IMR-90 (cell line): ENCODE data around the gene JMJD8. TPM values are rescaled to one million over a fixed set of nuclear protein-coding genes. Genes with fewer than 3 reads are reported as not detected.
A peak's percentile ranks its signal among the peaks of the same experiment; 100 is the strongest.

ENCODE experiments used
- ATAC-seq: fragments of 200-7000 bp; cut with Tn5 transposase; 2 replicates; pipeline ENCODE4 v1.9.1; 2020; ENCODE audit warnings: low read depth, mild to moderate bottlenecking, moderate library complexity
- BruUV-seq: library from RNA; stranded (reverse); fragments of 400-500 nt; replicated peaks from 2 replicates; lab custom pipeline; 2021; lab: Mats Ljungman, UMichigan
- CTCF ChIA-PET: fragments of 300-600 bp; formaldehyde crosslinking; extraction: SDS; loops from one replicate; lab custom pipeline; 2021; ENCODE audit warnings: antibody characterized with exemption; lab: Yijun Ruan, JAX
- POLR2A ChIA-PET: fragments of 300-600 bp; sonication (Branson Sonifier 250); formaldehyde crosslinking; loops from one replicate; lab custom pipeline; 2022; ENCODE audit warnings: antibody characterized with exemption; ENCODE audit not compliant: unreplicated experiment; lab: Charles Lee
- DNase-seq: peaks from one replicate; pipeline ENCODE4 v3.0.0; 2013
- H2AFZ ChIP-seq: replicated peaks from 2 replicates; pipeline ENCODE3; 2013; ENCODE audit warnings: low read length, mild to moderate bottlenecking; ENCODE audit not compliant: poor library complexity
- H2AK5ac ChIP-seq: 2 replicates; pipeline ENCODE4 v1.6.1; 2013; ENCODE audit warnings: low read depth, low read length, inconsistent platforms
- H2AK9ac ChIP-seq: replicated peaks from 2 replicates; pipeline ENCODE3; 2013; ENCODE audit warnings: mild to moderate bottlenecking, low read depth, low read length, moderate library complexity; ENCODE audit not compliant: poor library complexity
- H2BK120ac ChIP-seq: 2 replicates; pipeline ENCODE4 v1.6.1; 2013; ENCODE audit warnings: low read depth, low read length, inconsistent platforms
- H2BK15ac ChIP-seq: 3 replicates; pipeline ENCODE4 v1.6.1; 2013; ENCODE audit warnings: low read depth, low read length, inconsistent platforms
- H2BK20ac ChIP-seq: 2 replicates; pipeline ENCODE4 v1.6.1; 2013; ENCODE audit warnings: low read depth, mild to moderate bottlenecking, inconsistent platforms, low read length, moderate library complexity
- H2BK5ac ChIP-seq: 2 replicates; pipeline ENCODE4 v1.6.1; 2013; ENCODE audit warnings: mild to moderate bottlenecking, low read depth, low read length, inconsistent platforms; ENCODE audit not compliant: poor library complexity, severe bottlenecking
- H3K14ac ChIP-seq: replicated peaks from 2 replicates; pipeline ENCODE4 v1.6.1; 2013; ENCODE audit warnings: low read depth, low read length, inconsistent platforms
- H3K18ac ChIP-seq: 2 replicates; pipeline ENCODE4 v1.6.1; 2013; ENCODE audit warnings: low read depth, low read length, control low read depth
- H3K23ac ChIP-seq: 2 replicates; pipeline ENCODE4 v1.6.1; 2013; ENCODE audit warnings: low read depth, low read length, inconsistent platforms
- H3K27ac ChIP-seq: 2 replicates; pipeline ENCODE4 v1.5.1; 2013; ENCODE audit warnings: mild to moderate bottlenecking, control low read depth, low read length; ENCODE audit not compliant: insufficient read depth
- H3K27me3 ChIP-seq: 2 replicates; pipeline ENCODE4 v1.6.1; 2013; ENCODE audit warnings: low read length; ENCODE audit not compliant: control insufficient read depth, insufficient read depth
- H3K36me3 ChIP-seq: 2 replicates; pipeline ENCODE4 v1.6.1; 2013; ENCODE audit warnings: low read length, mixed read lengths; ENCODE audit not compliant: control insufficient read depth, insufficient read depth
- H3K4ac ChIP-seq: 2 replicates; pipeline ENCODE4 v1.6.1; 2013; ENCODE audit warnings: low read depth, low read length, inconsistent platforms
- H3K4me1 ChIP-seq: 2 replicates; pipeline ENCODE4 v1.6.1; 2013; ENCODE audit warnings: low read length, mixed read lengths; ENCODE audit not compliant: control insufficient read depth, insufficient read depth
- H3K4me2 ChIP-seq: 2 replicates; pipeline ENCODE4 v1.6.1; 2013; ENCODE audit warnings: low read depth, mild to moderate bottlenecking, control low read depth, low read length, moderate library complexity
- H3K4me3 ChIP-seq: 2 replicates; pipeline ENCODE4 v1.5.1; 2013; ENCODE audit warnings: low read depth, mild to moderate bottlenecking, control low read depth, low read length, moderate library complexity; ENCODE audit not compliant: insufficient read depth
- H3K56ac ChIP-seq: 2 replicates; pipeline ENCODE4 v1.6.1; 2013; ENCODE audit warnings: low read length, inconsistent platforms; ENCODE audit not compliant: insufficient read depth; ENCODE audit errors: extremely low read depth
- H3K79me1 ChIP-seq, 2 experiments: 2 replicates each; pipeline ENCODE4 v1.6.1; 2013; ENCODE audit warnings: low read length in 2 of 2, inconsistent platforms in 1 of 2, low read depth in 1 of 2
- H3K9ac ChIP-seq: 2 replicates; pipeline ENCODE4 v1.6.1; 2013; ENCODE audit warnings: low read depth, low read length, control low read depth
- H3K9me1 ChIP-seq: 2 replicates; pipeline ENCODE4 v1.6.1; 2013; ENCODE audit warnings: low read length, inconsistent platforms; ENCODE audit not compliant: insufficient read depth
- H3K9me3 ChIP-seq: 2 replicates; pipeline ENCODE4 v1.6.1; 2013; ENCODE audit warnings: low read length; ENCODE audit not compliant: control insufficient read depth, insufficient read depth
- H4K20me1 ChIP-seq: 2 replicates; pipeline ENCODE4 v1.6.1; 2013; ENCODE audit warnings: low read length, inconsistent platforms; ENCODE audit not compliant: insufficient read depth
- H4K5ac ChIP-seq: 2 replicates; pipeline ENCODE4 v1.6.1; 2013; ENCODE audit warnings: mild to moderate bottlenecking, low read depth, low read length, control low read depth
- H4K8ac ChIP-seq, 2 experiments: 2 replicates each; pipeline ENCODE4 v1.6.1; 2013; ENCODE audit warnings: low read depth in 2 of 2, low read length in 2 of 2, control low read depth in 1 of 2, inconsistent platforms in 1 of 2
- H4K91ac ChIP-seq: 2 replicates; pipeline ENCODE4 v1.6.1; 2013; ENCODE audit warnings: low read depth, low read length, inconsistent platforms; ENCODE audit not compliant: insufficient read depth
- CTCF ChIP-seq: conservative IDR thresholded peaks from 2 replicates; pipeline ENCODE4 v1.5.1; 2012; ENCODE audit warnings: mild to moderate bottlenecking, low read depth, low read length, improper control_type of control experiment
- MXI1 ChIP-seq: IDR thresholded peaks from 2 replicates; pipeline ENCODE4 v1.6.1; 2012; ENCODE audit warnings: low read depth, mild to moderate bottlenecking, low read length, moderate library complexity, borderline replicate concordance
- RFX5 ChIP-seq: IDR thresholded peaks from 2 replicates; pipeline ENCODE4 v1.8.0; 2012; ENCODE audit warnings: low read depth, mild to moderate bottlenecking, low read length, moderate library complexity
- SMC3 ChIP-seq: fragments of 150-350 bp; IDR thresholded peaks from 2 replicates; pipeline ENCODE4 v1.6.1; 2016; ENCODE audit warnings: low read depth, mild to moderate bottlenecking, antibody characterized with exemption, low read length, moderate library complexity
- WGBS, 2 experiments: methylation state at CpG; one replicate each; pipeline versions ENCODE4 v1.1.5 to v1.1.7; 2013; ENCODE audit warnings: missing lambda C conversion rate in 2 of 2; ENCODE audit not compliant: insufficient read length in 1 of 2; ENCODE audit errors: extremely low coverage in 2 of 2; 5-methylcytosine and 5-hydroxymethylcytosine counted together
- dilution Hi-C: fragments of 300-500 bp; cut with HindIII; formaldehyde crosslinking; loops from one replicate; pipeline ENCODE4 v1.14.3; 2018; ENCODE audit warnings: low sequenced_read_pairs; ENCODE audit not compliant: unreplicated experiment
- in situ Hi-C: fragments of 300-500 bp; cut with MboI; formaldehyde crosslinking; loops from 3 replicates; pipeline ENCODE4 v1.14.3; 2019; ENCODE audit warnings: low sequenced_read_pairs, inconsistent platforms, mixed read lengths
- intact Hi-C: fragments of 100-400 bp; cut with micrococcal nuclease; formaldehyde crosslinking; loops from 2 replicates; pipeline ENCODE4 v1.10.0; 2022
- polyA plus RNA-seq, 3 experiments: library from polyadenylated mRNA; depleted of rRNA; stranded (reverse); fragments of >200 nt; gene quantifications; 2 replicates each; pipeline ENCODE4 v1.2.3, GENCODE V29; 2012; ENCODE audit warnings: low replicate concordance in 1 of 3
- total RNA-seq: library from RNA; depleted of rRNA; stranded (reverse); fragments of >200 nt; gene quantifications from 2 replicates; pipeline ENCODE4 v1.2.3, GENCODE V29; 2012

JMJD8 gene
- total and polyA plus RNA-seq, 2 of the 4 experiments (the other 2 are of a cell fraction): 17.7 to 62.5 TPM

GRCh38 chr16:634051-634670, 50.0 kb downstream of the JMJD8 start:
- H4K20me1 ChIP-seq: peaks cover 4% of the 10 kb centered on the region

More at GRCh38 chr16:634051-634670, 50.0 kb downstream of the JMJD8 start:
- H2BK120ac ChIP-seq: no peak overlapping the region
- no peak overlapping the region for H4K5ac ChIP-seq
- peak overlapping the region; percentile 50 for H2AK9ac ChIP-seq
- no peak overlapping the region for H3K4me3 ChIP-seq
- no peak overlapping the region for H3K27ac ChIP-seq
- no peak overlapping the region for H2BK15ac ChIP-seq
- H3K23ac ChIP-seq: no peak overlapping the region
- H3K9me1 ChIP-seq: peaks cover 8% of the 10 kb centered on the region; the same call in 1 of the 2 replicates
- dilution Hi-C loops (no loop called here), in situ Hi-C loops (no loop called here), intact Hi-C loops (no loop called here)
- H2AK5ac ChIP-seq: no peak overlapping the region
- H3K79me1 ChIP-seq: peaks cover 0 to 17% of the 10 kb centered on the region in 2 experiments; a peak in 2 of 4 replicates
- no peaks in the 10 kb centered on the region for H3K27me3 ChIP-seq
- no peaks in the 10 kb centered on the region for H3K9me3 ChIP-seq
- no peak overlapping the region for H2BK20ac ChIP-seq
- ChIA-PET POLR2A (no interaction called here), CTCF (no interaction called here)
- 97% methylated on average over 6 of the region's 22 CpGs; no CpG with 5 or more reads in 1 of the 2 experiments for WGBS, 2 experiments
- H2BK5ac ChIP-seq: no peak overlapping the region
- peaks cover 25% of the 10 kb centered on the region for H3K4me1 ChIP-seq
- no peak overlapping the region for H3K9ac ChIP-seq
- H4K91ac ChIP-seq: no peak overlapping the region
- DNase-seq (no peak), ATAC-seq (no peak)
- no peak overlapping the region for H4K8ac ChIP-seq
- BruUV-seq: no TSS peak
- peaks cover 12% of the 10 kb centered on the region; the same call in 1 of the 2 replicates for H3K36me3 ChIP-seq
- H3K14ac ChIP-seq: no peak overlapping the region
- no peak overlapping the region for H3K56ac ChIP-seq
- H2AFZ ChIP-seq: peak overlapping the region; percentile 5
- TF ChIP-seq RFX5: no peak
- TF ChIP-seq MXI1: no peak
- no peak for TF ChIP-seq SMC3
- no peak for TF ChIP-seq CTCF
- H3K4ac ChIP-seq: no peak overlapping the region
- no peak overlapping the region for H3K4me2 ChIP-seq
- H3K18ac ChIP-seq: no peak overlapping the region
